Heart left ventricle (tissue), 16 donors: ENCODE measurements around the gene WBP2. TPM values are rescaled to one million over a fixed set of nuclear protein-coding genes. Genes with fewer than 3 reads are reported as not detected.

Experiments used
- ATAC-seq, 4 donors: fragments of 200-7000 bp; cut with Tn5 transposase; one replicate each; pipeline ENCODE4 v1.9.1; 2020 to 2022; ENCODE audit warnings: moderate library complexity in 4 of 4, mild to moderate bottlenecking in 3 of 4, moderate number of reproducible peaks in 1 of 4
- DNase-seq, 5 donors: peaks; one replicate each; pipeline ENCODE4 v3.0.0-alpha.2; 2020
- H3K27ac ChIP-seq, 12 donors: fragments of 200-600 bp; sonication (generic) in 4 of 12; one replicate each; pipeline versions ENCODE4 v1.5.0 to v1.8.0; 2016 to 2022; ENCODE audit warnings: mild to moderate bottlenecking in 2 of 12
- H3K27me3 ChIP-seq, 9 donors: fragments of 200-600 bp; sonication (generic) in 2 of 9; one replicate each; pipeline versions ENCODE4 v1.5.1 to v1.8.0; 2016 to 2022; ENCODE audit warnings: mild to moderate bottlenecking in 3 of 9
- H3K36me3 ChIP-seq, 9 donors: fragments of 200-600 bp; sonication (generic) in 2 of 9; one replicate each; pipeline versions ENCODE4 v1.5.0 to v1.8.0; 2018 to 2022; ENCODE audit warnings: mild to moderate bottlenecking in 2 of 9
- H3K4me1 ChIP-seq, 12 donors: fragments of 200-600 bp; sonication (generic) in 4 of 12; one replicate each; pipeline versions ENCODE4 v1.5.0 to v1.8.0; 2016 to 2022; ENCODE audit warnings: mild to moderate bottlenecking in 3 of 12
- H3K4me3 ChIP-seq, 12 donors: fragments of 200-600 bp; sonication (generic) in 4 of 12; one replicate each; pipeline versions ENCODE4 v1.5.0 to v1.8.0; 2017 to 2022; ENCODE audit warnings: mild to moderate bottlenecking in 9 of 12, moderate library complexity in 4 of 12
- H3K9me3 ChIP-seq, 12 donors: fragments of 200-600 bp; sonication (generic) in 4 of 12; one replicate each; pipeline versions ENCODE4 v1.5.0 to v1.8.0; 2016 to 2022; ENCODE audit warnings: mild to moderate bottlenecking in 1 of 12
- CTCF ChIP-seq, 12 donors: fragments of 200-600 bp; sonication (generic) in 4 of 12; IDR thresholded peaks; one replicate each; pipeline versions ENCODE4 v1.5.0 to v1.8.0; 2018 to 2022; ENCODE audit warnings: antibody characterized with exemption in 12 of 12, mild to moderate bottlenecking in 5 of 12
- POLR2A ChIP-seq, 2 donors: fragments of 450-650 bp; IDR thresholded peaks; one replicate each; pipeline ENCODE4 v1.6.1; 2017; ENCODE audit warnings: antibody characterized with exemption in 2 of 2, mild to moderate bottlenecking in 2 of 2, moderate library complexity in 2 of 2
- WGBS, 4 donors: extraction: QIAGEN DNeasy Blood & Tissue Kit in 2 of 4; methylation state at CpG; one replicate each; pipeline versions ENCODE4 v1.1.5 to v1.1.7; 2013 to 2018; 5-methylcytosine and 5-hydroxymethylcytosine counted together
- intact Hi-C, 10 donors: fragments of 100-400 bp; cut with DNase I; formaldehyde crosslinking; loops; one replicate each; pipeline versions ENCODE4 v1.11.1 to v1.14.2; 2022
- polyA plus RNA-seq, 2 donors: library from polyadenylated mRNA; stranded (reverse); fragments of 200-250 nt; gene quantifications; one replicate each; pipeline ENCODE4 v1.2.3, GENCODE V29; 2013
- total RNA-seq, 9 donors: library from RNA; depleted of rRNA in 2 of 9; stranded (reverse); fragments of >200 nt in 2 of 9; fragmentation: NEBNext Ultra II Directional in 3 of 9; extraction: Animal tissue kit (Norgen Biotek cat#: 25700) in 3 of 9; gene quantifications; one replicate each; pipeline versions ENCODE4 v1.1.0 to v1.2.4, GENCODE V29; 2016 to 2023
- donor health status: ischemic (EF 13 %, LVEDD 7.1; RV severe dilation, severe dysfunction).
- donor health status: healthy with polysubstance abuse.
- donor health status: DM: no; HTN: yes; CAD: no.
- donor health status: DM: no; HTN: no; CAD: no.
- donor health status: ischemic (EF 25% LVEDD 6.9; RV normal size, moderate dysfunction).
- donor health status: ischemic (EF 25% LVEDD 5.7; RV mildly dilated, moderate dysfunction).
- donor health status: healthy.
- donor health status: DM: yes; HTN: yes; CAD: no.
- donor health status: ischemic (EF 35%, LVEDD 5.7; RV mildly dilated, moderate dysfunction).
- donor health status: nonischemic (EF 11% LVEDD 7.7; RV severe dilation, severe dysfunction).
- donor health status: DM: yes; HTN: yes; CAD: no.
- donor health status: PGD.
- donor health status: ischemic (EF 29% LVEDD 5.4; RV normal size, mild dysfunction).
- donor health status: nonischemic (EF 23%, LVEDD 6.1; RV moderate dilation, normal function).

WBP2 gene
- total and polyA plus RNA-seq, 11 donors = 128 to 311 (median 158) TPM

- H3K4me3 ChIP-seq = no peak overlapping the region
- H3K36me3 ChIP-seq = peaks cover 0 to 100% (median 92%) of the 10 kb centered on the region in 9 donors
- 81 to 87% (median 84%) methylated on average over 17 to 21 of the region's 21 CpGs for WGBS, 4 donors
- DNase-seq = peak in 1 of 5 donors; percentile 13
- H3K9me3 ChIP-seq = no peaks in the 10 kb centered on the region
- TF ChIP-seq POLR2A (IDR thresholded peaks at IDR 0.05) (no peak), CTCF (IDR thresholded peaks at IDR 0.05) (no peak)
- peaks cover 0 to 11% (median 4%) of the 10 kb centered on the region in 12 donors for H3K4me1 ChIP-seq
- H3K27me3 ChIP-seq = no peaks in the 10 kb centered on the region
- no peak overlapping the region for H3K27ac ChIP-seq
- intact Hi-C loops = loop anchor here in 1 of 10 donors (10.0 kb wide), 1 partner anchor 56 kb away; the partner anchor contains the start of gene GALK1
- ATAC-seq = no peak
These were observed 34.7 kb downstream of the WBP2 start for GRCh38 chr17:75820094-75821080.

- Histone ChIP-seq H3K4me3 (no peak overlapping the region), H3K36me3 (peaks cover 0 to 100% (median 95%) of the 10 kb centered on the region in 9 donors), H3K27ac (no peak overlapping the region), H3K9me3 (no peaks in the 10 kb centered on the region), H3K27me3 (no peaks in the 10 kb centered on the region), H3K4me1 (peaks cover 0 to 10% (median 2%) of the 10 kb centered on the region in 12 donors)
- intact Hi-C loops = loop anchor here in 1 of 10 donors (10.0 kb wide), 1 partner anchor 55 kb away; the partner anchor contains the start of gene GALK1
- 81 to 85% (median 84%) methylated on average over 15 to 16 of the region's 16 CpGs for WGBS, 4 donors
- ATAC-seq (peak in 1 of 4 donors; percentile 11), DNase-seq (peak in 2 of 5 donors; percentile 25 to 42)
- TF ChIP-seq CTCF (IDR thresholded peaks at IDR 0.05) (no peak), POLR2A (IDR thresholded peaks at IDR 0.05) (no peak)
These were observed 35.5 kb downstream of the WBP2 start for GRCh38 chr17:75819678-75820077.

GRCh38 chr17:75819116-75819515 is 36.0 kb downstream of the WBP2 start:
- H3K4me1 ChIP-seq = peaks cover 0 to 6% (median 1%) of the 10 kb centered on the region in 12 donors
- intact Hi-C loops = no loop called here
- no peak for ATAC-seq
- no peak overlapping the region for H3K27ac ChIP-seq
- no peaks in the 10 kb centered on the region for H3K27me3 ChIP-seq
- WGBS, 4 donors = 90 to 97% (median 94%) methylated on average over 7 of the region's 7 CpGs
- no peak for TF ChIP-seq POLR2A (IDR thresholded peaks at IDR 0.05)
- TF ChIP-seq CTCF (IDR thresholded peaks at IDR 0.05) = no peak
- DNase-seq = no peak
- H3K4me3 ChIP-seq = no peak overlapping the region
- H3K36me3 ChIP-seq = peaks cover 0 to 100% (median 95%) of the 10 kb centered on the region in 9 donors
- no peaks in the 10 kb centered on the region for H3K9me3 ChIP-seq

- no peak for DNase-seq
- no peak for TF ChIP-seq POLR2A (IDR thresholded peaks at IDR 0.05)
- TF ChIP-seq CTCF (IDR thresholded peaks at IDR 0.05) = no peak
- 94 to 96% (median 94%) methylated on average over 16 of the region's 16 CpGs for WGBS, 4 donors
These were observed 36.7 kb downstream of the WBP2 start for GRCh38 chr17:75818326-75818885.

More at GRCh38 chr17:75818326-75818885, 36.7 kb downstream of the WBP2 start:
- peaks cover 0 to 100% (median 95%) of the 10 kb centered on the region in 9 donors for H3K36me3 ChIP-seq
- H3K9me3 ChIP-seq = no peaks in the 10 kb centered on the region
- H3K27ac ChIP-seq = no peak overlapping the region
- no peak overlapping the region for H3K4me3 ChIP-seq
- ATAC-seq = no peak
- intact Hi-C loops = no loop called here
- H3K27me3 ChIP-seq = no peaks in the 10 kb centered on the region
- H3K4me1 ChIP-seq = peaks cover 0 to 6% (median 0%) of the 10 kb centered on the region in 12 donors
